Mesenchymal stem cell (in vitro differentiated cells and primary cell): ENCODE results near the gene TRAF3.
"Not testable (repeated sequence)": the region's sequence is repeated elsewhere in the genome, so short reads cannot be mapped to it uniquely, and the experiment has no call there.

Source experiments
- DNase-seq: peaks from one replicate; pipeline ENCODE4 v3.0.0-alpha.2; 2013
- H2AFZ ChIP-seq: one replicate; pipeline ENCODE4 v1.6.1; 2013; ENCODE audit warnings: low read depth, mild to moderate bottlenecking, control low read depth, inconsistent platforms, low read length, moderate library complexity
- H2AK5ac ChIP-seq: 2 replicates; pipeline ENCODE4 v1.6.1; 2013; ENCODE audit warnings: low read length, moderate library complexity, mild to moderate bottlenecking, inconsistent platforms; ENCODE audit not compliant: severe bottlenecking
- H2BK120ac ChIP-seq: one replicate; pipeline ENCODE4 v1.6.1; 2013; ENCODE audit warnings: low read depth, mild to moderate bottlenecking, inconsistent platforms, low read length, moderate library complexity
- H2BK12ac ChIP-seq, 2 experiments: one replicate each; pipeline ENCODE4 v1.6.1; 2013; ENCODE audit warnings: inconsistent platforms in 2 of 2, low read length in 2 of 2, mild to moderate bottlenecking in 2 of 2, moderate library complexity in 2 of 2, control low read depth in 1 of 2
- H2BK15ac ChIP-seq: one replicate; pipeline ENCODE4 v1.6.1; 2013; ENCODE audit warnings: mild to moderate bottlenecking, low read depth, inconsistent platforms; ENCODE audit not compliant: poor library complexity, severe bottlenecking
- H2BK5ac ChIP-seq: 2 replicates; pipeline ENCODE4 v1.6.1; 2013; ENCODE audit warnings: low read depth, mild to moderate bottlenecking, low read length, control low read depth, inconsistent platforms; ENCODE audit not compliant: poor library complexity, severe bottlenecking
- H3K14ac ChIP-seq, 2 experiments: one replicate each; pipeline ENCODE4 v1.6.1; 2013; ENCODE audit warnings: inconsistent platforms in 2 of 2, low read length in 2 of 2, control low read depth in 1 of 2, mild to moderate bottlenecking in 1 of 2, moderate library complexity in 1 of 2
- H3K18ac ChIP-seq, 2 experiments: one replicate each; pipeline ENCODE4 v1.6.1; 2013; ENCODE audit warnings: inconsistent platforms in 2 of 2, low read length in 2 of 2, control low read depth in 1 of 2, low read depth in 1 of 2, mild to moderate bottlenecking in 1 of 2
- H3K23ac ChIP-seq, 2 experiments: one replicate each; pipeline ENCODE4 v1.6.1; 2013; ENCODE audit warnings: inconsistent platforms in 2 of 2, low read length in 2 of 2, mild to moderate bottlenecking in 2 of 2, moderate library complexity in 2 of 2, control low read depth in 1 of 2
- H3K27ac ChIP-seq: 2 replicates; pipeline ENCODE4 v1.5.1; 2013; ENCODE audit warnings: mild to moderate bottlenecking, moderate library complexity, low read length, control low read depth, inconsistent platforms; ENCODE audit not compliant: poor library complexity, severe bottlenecking
- H3K27me3 ChIP-seq, 2 experiments: 2 replicates each; pipeline versions ENCODE4 v1.6.1 to v1.7.0; 2013; ENCODE audit warnings: low read length in 2 of 2, mild to moderate bottlenecking in 2 of 2, moderate library complexity in 2 of 2, control low read depth in 1 of 2, inconsistent platforms in 1 of 2; ENCODE audit not compliant: control insufficient read depth in 1 of 2, insufficient read depth in 1 of 2
- H3K36me3 ChIP-seq, 2 experiments: 2 replicates each; pipeline versions ENCODE4 v1.6.1 to v1.7.0; 2013; ENCODE audit warnings: low read length in 2 of 2, control low read depth in 1 of 2, inconsistent platforms in 1 of 2, low read depth in 1 of 2, mild to moderate bottlenecking in 1 of 2; ENCODE audit not compliant: insufficient read depth in 2 of 2, control insufficient read depth in 1 of 2
- H3K4ac ChIP-seq, 2 experiments: one replicate each; pipeline ENCODE4 v1.6.1; 2013; ENCODE audit warnings: inconsistent platforms in 2 of 2, low read length in 2 of 2, mild to moderate bottlenecking in 2 of 2, moderate library complexity in 2 of 2, control low read depth in 1 of 2, low read depth in 1 of 2
- H3K4me1 ChIP-seq: 2 replicates; pipeline ENCODE4 v1.6.1; 2013; ENCODE audit warnings: low read depth, low read length, control low read depth; ENCODE audit not compliant: control insufficient read depth, insufficient read depth
- H3K4me2 ChIP-seq: 2 replicates; pipeline ENCODE4 v1.6.1; 2013; ENCODE audit warnings: low read length, mild to moderate bottlenecking, inconsistent platforms; ENCODE audit not compliant: poor library complexity, severe bottlenecking
- H3K4me3 ChIP-seq, 2 experiments: 2 replicates each; pipeline versions ENCODE4 v1.5.1 to v1.7.0; 2013; ENCODE audit warnings: low read length in 2 of 2, mild to moderate bottlenecking in 2 of 2, control low read depth in 1 of 2, low read depth in 1 of 2; ENCODE audit not compliant: insufficient read depth in 1 of 2
- H3K79me1 ChIP-seq: replicated peaks from 2 replicates; pipeline ENCODE4 v1.6.1; 2013; ENCODE audit warnings: mild to moderate bottlenecking, control low read depth, low read length, inconsistent platforms; ENCODE audit not compliant: poor library complexity, severe bottlenecking
- H3K9ac ChIP-seq: 2 replicates; pipeline ENCODE4 v1.7.0; 2013; ENCODE audit warnings: mild to moderate bottlenecking, low read length, moderate library complexity
- H3K9me3 ChIP-seq: 2 replicates; pipeline ENCODE4 v1.7.0; 2013; ENCODE audit warnings: mild to moderate bottlenecking, low read length; ENCODE audit not compliant: control insufficient read depth
- H4K8ac ChIP-seq: one replicate; pipeline ENCODE4 v1.6.1; 2013; ENCODE audit warnings: inconsistent platforms, mild to moderate bottlenecking, low read length, moderate library complexity
- H4K91ac ChIP-seq: one replicate; pipeline ENCODE4 v1.6.1; 2013; ENCODE audit warnings: mild to moderate bottlenecking, low read length, inconsistent platforms
- WGBS: methylation state at CpG from one replicate; pipeline ENCODE4 v1.1.7; 2013; ENCODE audit warnings: mixed read lengths; 5-methylcytosine and 5-hydroxymethylcytosine counted together

TRAF3 gene

DNA sequence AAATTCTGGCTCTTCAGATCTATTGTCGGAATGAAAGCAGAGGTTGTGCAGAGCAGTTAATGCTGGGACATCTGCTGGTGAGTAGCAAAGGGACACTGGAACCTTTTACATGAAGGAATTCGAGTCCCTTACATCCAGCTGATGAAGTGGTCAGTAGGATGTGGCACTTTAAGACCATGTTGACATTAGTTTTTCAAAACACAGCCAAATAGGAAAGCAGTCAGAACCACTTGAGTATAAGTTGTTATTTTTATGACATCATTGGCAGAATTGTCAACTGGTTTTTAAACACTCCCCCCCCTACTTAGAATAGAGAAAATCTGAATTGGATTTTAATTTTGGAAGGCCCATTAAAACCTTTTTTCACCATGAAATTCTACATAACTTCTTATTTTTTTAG is 98.4 kb downstream of the TRAF3 start:
- Histone ChIP-seq H2AFZ (no peak overlapping the region), H4K91ac (no peak overlapping the region), H2BK5ac (no peak overlapping the region), H2BK12ac (no peak overlapping the region), H4K8ac (no peak overlapping the region), H3K4me1 (peaks cover 2% of the 10 kb centered on the region), H2AK5ac (no peak overlapping the region), H3K9ac (no peak overlapping the region), H3K23ac (no peak overlapping the region), H3K14ac (no peak overlapping the region), H3K4ac (no peak overlapping the region), H3K4me2 (no peak overlapping the region), H3K4me3 (no peak overlapping the region), H2BK120ac (no peak overlapping the region), H3K9me3 (no peaks in the 10 kb centered on the region), H3K18ac (no peak overlapping the region), H3K79me1 (peaks cover 1% of the 10 kb centered on the region), H3K27me3 (no peaks in the 10 kb centered on the region), H3K36me3 (peaks cover 46 to 73% of the 10 kb centered on the region in 2 experiments), H2BK15ac (no peak overlapping the region), H3K27ac (no peak overlapping the region)
- DNase-seq = no peak
- 90% methylated on average over 1 of the region's 2 CpGs for WGBS

DNA sequence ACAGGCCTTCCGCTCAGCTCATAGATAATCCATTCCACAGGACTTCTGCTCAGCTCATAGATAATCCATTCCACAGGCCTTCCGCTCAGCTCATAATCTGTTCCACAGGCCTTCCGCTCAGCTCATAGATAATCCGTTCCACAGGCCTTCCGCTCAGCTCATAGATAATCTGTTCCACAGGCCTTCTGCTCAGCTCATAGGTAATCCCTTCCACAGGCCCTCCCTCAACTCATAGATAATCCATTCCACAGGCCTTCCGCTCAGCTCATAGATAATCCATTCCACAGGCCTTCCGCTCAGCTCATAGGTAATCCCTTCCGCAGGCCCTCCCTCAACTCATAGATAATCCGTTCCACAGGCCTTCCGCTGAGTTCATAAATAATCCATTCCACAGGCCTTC is 100.3 kb downstream of the TRAF3 start:
- H2BK120ac ChIP-seq, H3K4me2 ChIP-seq, H3K79me1 ChIP-seq, H4K8ac ChIP-seq, H3K18ac ChIP-seq, H3K9me3 ChIP-seq, H3K14ac ChIP-seq, H2BK15ac ChIP-seq, H3K27ac ChIP-seq, H3K9ac ChIP-seq, H2AFZ ChIP-seq, H2BK5ac ChIP-seq, DNase-seq, H3K27me3 ChIP-seq, H4K91ac ChIP-seq, H2AK5ac ChIP-seq, H3K23ac ChIP-seq, H2BK12ac ChIP-seq, H3K4me3 ChIP-seq, H3K4ac ChIP-seq, H3K4me1 ChIP-seq: not testable (repeated sequence)
- 95% methylated on average over 10 of the region's 10 CpGs for WGBS
- H3K36me3 ChIP-seq = peaks cover 31 to 61% of the 10 kb centered on the region in 2 experiments

DNA sequence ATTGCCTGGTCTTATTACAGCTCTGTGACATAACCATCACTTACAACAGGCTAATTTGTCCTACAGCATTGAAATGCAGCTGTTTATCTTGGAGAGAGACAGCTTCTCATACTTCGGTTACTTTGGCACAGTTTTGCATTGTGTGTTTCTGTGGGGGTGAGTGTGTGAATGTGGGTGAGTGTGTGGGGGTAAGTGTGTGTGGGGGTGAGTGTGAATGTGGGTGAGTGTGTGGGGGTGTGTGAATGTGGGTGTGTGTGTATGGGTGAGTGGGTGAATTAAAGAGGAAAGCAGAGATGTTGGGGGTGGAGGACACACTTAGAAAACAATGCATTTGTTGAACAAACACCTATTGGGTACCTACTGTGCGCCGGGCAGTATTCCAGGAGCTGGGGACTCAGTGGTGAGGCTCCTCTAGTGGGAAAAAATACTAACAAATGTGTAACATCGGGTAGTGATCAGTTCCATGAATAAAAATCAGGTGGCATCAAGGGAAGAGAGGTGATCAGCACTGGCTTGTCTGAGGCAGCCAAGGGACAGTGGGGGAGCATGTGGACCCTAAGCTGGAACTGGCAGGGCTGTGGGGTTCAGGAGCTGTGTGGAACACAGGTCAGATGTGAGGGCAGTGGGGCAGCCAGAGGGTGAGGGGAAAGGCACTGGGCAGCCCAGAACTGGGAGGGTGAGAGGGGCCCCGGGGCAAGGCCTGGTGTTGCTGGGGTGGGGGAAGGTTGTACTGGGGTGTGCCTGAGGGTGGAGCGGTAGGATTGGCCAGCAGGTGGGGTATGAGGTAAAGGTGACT is 101.1 kb downstream of the TRAF3 start:
- Histone ChIP-seq H3K9ac (no peak overlapping the region), H3K23ac (no peak overlapping the region), H3K27me3 (no peaks in the 10 kb centered on the region), H3K4me2 (no peak overlapping the region), H3K4me1 (peaks cover 2% of the 10 kb centered on the region), H3K9me3 (no peaks in the 10 kb centered on the region), H2BK5ac (no peak overlapping the region), H3K18ac (peak overlapping the region in 1 of 2 experiments; percentile 21), H3K4ac (no peak overlapping the region), H2BK15ac (no peak overlapping the region), H3K36me3 (peaks cover 26 to 63% of the 10 kb centered on the region in 2 experiments), H3K4me3 (no peak overlapping the region), H2AFZ (no peak overlapping the region), H2BK120ac (no peak overlapping the region), H2BK12ac (no peak overlapping the region), H4K8ac (no peak overlapping the region), H2AK5ac (no peak overlapping the region), H4K91ac (no peak overlapping the region), H3K79me1 (no peaks in the 10 kb centered on the region), H3K14ac (no peak overlapping the region), H3K27ac (no peak overlapping the region)
- WGBS = 92% methylated on average over 6 of the region's 6 CpGs
- no peak for DNase-seq

DNA sequence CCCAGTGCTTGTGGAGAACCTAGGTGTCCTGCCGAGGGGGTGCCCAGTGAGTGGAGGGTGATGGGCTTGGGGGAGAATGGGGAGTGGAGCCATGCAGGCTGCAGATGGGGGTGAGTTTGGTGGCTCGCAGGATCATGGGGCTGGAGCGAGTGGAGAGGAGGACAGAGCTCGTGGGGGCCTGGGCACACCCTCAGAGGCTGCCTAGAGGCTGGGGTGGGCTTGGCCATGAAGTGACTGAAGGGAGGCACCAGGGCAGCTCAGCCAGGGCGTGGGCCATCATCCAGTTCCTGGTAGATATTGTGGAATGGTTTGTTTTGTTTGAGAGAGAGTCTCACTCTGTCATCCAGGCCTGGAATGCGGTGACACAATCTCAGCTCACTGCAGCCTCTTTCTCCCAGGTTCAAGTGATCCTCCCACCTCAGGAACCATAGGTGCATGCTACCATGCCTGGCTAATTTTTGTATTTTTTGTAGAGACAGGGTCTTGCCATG is 101.8 kb downstream of the TRAF3 start:
- no peaks in the 10 kb centered on the region for H3K79me1 ChIP-seq
- H2BK15ac ChIP-seq = no peak overlapping the region
- no peak overlapping the region for H3K9ac ChIP-seq
- no peak overlapping the region for H3K27ac ChIP-seq
- no peak overlapping the region for H2BK12ac ChIP-seq
- H3K9me3 ChIP-seq = no peaks in the 10 kb centered on the region
- peaks cover 27 to 63% of the 10 kb centered on the region in 2 experiments for H3K36me3 ChIP-seq
- no peak overlapping the region for H3K4me2 ChIP-seq
- H2AFZ ChIP-seq = no peak overlapping the region
- H3K18ac ChIP-seq = peak overlapping the region in 1 of 2 experiments; percentile 21
- H2BK5ac ChIP-seq = no peak overlapping the region
- H4K8ac ChIP-seq = no peak overlapping the region
- H3K4me3 ChIP-seq = no peak overlapping the region
- H4K91ac ChIP-seq = no peak overlapping the region
- H2BK120ac ChIP-seq = no peak overlapping the region
- peaks cover 3% of the 10 kb centered on the region for H3K4me1 ChIP-seq
- DNase-seq = no peak
- H3K27me3 ChIP-seq = no peaks in the 10 kb centered on the region
- no peak overlapping the region for H3K14ac ChIP-seq
- no peak overlapping the region for H3K4ac ChIP-seq
- H3K23ac ChIP-seq = no peak overlapping the region
- no peak overlapping the region for H2AK5ac ChIP-seq
- 90% methylated on average over 5 of the region's 6 CpGs for WGBS
